ENCODE results near the gene MALRD1.

Gene MALRD1

DNA sequence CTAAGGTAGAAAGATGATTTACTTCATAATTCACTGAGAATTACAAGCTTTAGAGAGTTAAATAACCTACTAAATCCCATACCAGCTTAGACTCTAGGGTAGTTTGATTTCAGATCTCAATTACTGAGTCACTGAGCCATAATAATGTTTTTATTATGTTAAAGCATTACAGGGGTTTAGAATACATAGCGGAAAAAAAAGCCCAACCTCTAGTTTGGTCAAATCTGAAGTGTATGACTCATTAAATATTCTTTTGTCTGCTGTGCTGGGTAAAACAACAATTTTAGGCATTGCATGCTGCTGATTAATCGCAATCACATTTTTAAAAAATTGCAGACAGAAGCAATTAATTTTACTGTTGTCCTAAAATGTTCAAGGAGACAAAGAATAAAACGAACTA lies 48.5 kb downstream of the MALRD1 start:
- no peak overlapping the region for H3K4me3 ChIP-seq (ENCODE audit: low read depth, low read length)
- TF ChIP-seq, protein P1, sequence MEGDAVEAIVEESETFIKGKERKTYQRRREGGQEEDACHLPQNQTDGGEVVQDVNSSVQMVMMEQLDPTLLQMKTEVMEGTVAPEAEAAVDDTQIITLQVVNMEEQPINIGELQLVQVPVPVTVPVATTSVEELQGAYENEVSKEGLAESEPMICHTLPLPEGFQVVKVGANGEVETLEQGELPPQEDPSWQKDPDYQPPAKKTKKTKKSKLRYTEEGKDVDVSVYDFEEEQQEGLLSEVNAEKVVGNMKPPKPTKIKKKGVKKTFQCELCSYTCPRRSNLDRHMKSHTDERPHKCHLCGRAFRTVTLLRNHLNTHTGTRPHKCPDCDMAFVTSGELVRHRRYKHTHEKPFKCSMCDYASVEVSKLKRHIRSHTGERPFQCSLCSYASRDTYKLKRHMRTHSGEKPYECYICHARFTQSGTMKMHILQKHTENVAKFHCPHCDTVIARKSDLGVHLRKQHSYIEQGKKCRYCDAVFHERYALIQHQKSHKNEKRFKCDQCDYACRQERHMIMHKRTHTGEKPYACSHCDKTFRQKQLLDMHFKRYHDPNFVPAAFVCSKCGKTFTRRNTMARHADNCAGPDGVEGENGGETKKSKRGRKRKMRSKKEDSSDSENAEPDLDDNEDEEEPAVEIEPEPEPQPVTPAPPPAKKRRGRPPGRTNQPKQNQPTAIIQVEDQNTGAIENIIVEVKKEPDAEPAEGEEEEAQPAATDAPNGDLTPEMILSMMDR (IDR thresholded peaks at IDR 0.05; ENCODE audit: borderline replicate concordance, insufficient read depth, low read depth, low read length) = no peak

DNA sequence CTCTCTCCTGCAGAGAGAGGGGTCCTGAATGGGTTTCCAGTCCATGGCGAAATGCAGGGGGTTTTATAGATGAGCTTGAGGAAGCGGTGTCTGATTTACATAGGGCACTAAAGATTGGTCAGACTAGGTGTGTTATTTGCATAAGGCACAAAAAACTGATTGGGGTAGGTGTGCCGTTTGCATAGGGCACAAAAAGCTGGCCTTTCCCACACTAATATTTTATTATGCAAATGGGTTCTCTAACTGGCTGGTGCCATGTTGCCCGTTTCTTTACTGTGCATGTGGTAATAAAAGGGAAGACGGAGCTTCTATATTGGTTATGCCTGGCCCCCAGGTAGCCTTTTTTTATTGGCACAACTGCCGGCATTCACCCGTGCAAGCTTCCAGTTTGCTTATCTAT lies 50.2 kb downstream of the MALRD1 start:
- TF ChIP-seq, protein P1 (IDR thresholded peaks at IDR 0.05; ENCODE audit: borderline replicate concordance, insufficient read depth, low read depth, low read length) = no peak
- H3K4me3 ChIP-seq (ENCODE audit: low read depth, low read length) = no peak overlapping the region

DNA sequence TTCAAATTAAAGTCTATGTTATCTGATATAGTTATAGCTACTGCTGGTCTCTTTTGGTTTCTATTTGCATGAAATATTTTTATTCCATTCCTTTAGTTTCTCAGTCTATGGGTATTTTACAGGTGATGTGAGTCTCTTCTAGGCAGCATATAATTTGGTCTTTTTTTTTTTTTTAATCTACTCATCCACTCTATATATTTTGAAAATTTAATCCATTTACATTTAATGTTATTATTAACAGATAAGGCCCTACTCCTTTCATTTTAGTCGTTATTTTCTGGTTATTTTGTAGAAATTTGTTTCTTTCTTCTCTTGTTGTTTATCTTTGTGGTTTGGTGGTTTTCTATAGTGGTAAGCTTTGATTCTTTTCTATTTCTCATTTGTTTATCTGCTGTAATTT lies 58.8 kb downstream of the MALRD1 start:
- TF ChIP-seq, protein P1 (IDR thresholded peaks at IDR 0.05; ENCODE audit: borderline replicate concordance, insufficient read depth, low read depth, low read length) = no peak

DNA sequence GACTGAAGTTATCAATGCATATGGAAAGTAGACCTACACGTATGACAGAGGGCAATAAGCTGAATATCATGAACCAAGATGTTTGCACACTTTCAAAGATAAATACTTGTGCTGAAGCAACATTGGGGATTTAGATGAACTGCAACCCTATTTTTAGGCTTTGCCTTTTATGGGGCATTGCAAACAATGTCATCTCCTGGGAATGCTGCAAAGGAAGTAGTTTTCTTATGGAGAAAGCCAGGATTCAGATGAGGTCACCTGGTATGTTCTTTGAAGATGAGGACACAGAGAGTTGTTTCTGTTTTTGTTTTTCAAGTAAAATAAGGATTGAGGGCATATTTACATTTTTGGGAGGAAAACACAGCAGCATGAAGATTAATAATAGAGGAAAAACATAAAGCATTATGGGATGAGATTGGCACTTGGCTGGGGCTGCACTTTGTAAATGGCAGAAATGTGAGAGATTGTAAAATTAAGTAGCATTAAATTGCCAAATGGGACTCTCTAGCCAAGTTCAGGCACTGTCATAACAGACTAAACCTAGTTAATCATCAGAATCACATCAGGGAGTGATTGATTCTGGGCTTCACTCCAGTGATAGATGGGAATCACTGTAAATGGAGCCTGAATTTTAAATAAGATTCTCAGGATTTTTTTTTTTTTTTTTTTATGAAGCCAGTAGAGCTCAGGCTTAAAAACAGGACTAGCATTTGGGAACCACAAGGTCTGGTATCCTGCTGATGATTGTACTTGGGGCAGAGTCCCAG lies 63.1 kb downstream of the MALRD1 start:
- H3K4me3 ChIP-seq (ENCODE audit: low read depth, low read length) = no peak overlapping the region
- TF ChIP-seq, protein P1 (IDR thresholded peaks at IDR 0.05; ENCODE audit: borderline replicate concordance, insufficient read depth, low read depth, low read length) = no peak

More for the DNA sequence above, 58.8 kb downstream of the MALRD1 start:
- H3K4me3 ChIP-seq (ENCODE audit: low read depth, low read length) = no peak overlapping the region

DNA sequence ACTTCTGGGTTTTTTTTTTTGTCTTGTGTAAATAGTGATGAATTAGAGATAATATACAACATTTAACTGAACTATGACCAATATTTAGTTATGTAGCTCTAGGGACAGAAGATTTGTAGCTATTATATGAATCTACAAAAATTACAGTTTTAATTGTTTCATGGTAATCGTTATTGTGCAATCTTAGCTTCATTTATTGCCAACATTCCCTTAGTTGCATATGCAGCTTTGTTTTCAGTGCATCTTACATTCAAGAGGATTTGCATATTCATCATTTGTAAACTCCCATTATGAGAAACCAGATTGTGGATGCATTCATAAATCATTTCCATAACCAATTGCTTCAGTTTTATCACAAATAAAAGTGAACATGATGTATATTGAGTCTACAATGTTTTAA lies 68.8 kb downstream of the MALRD1 start:
- TF ChIP-seq, protein P1 (IDR thresholded peaks at IDR 0.05; ENCODE audit: borderline replicate concordance, insufficient read depth, low read depth, low read length) = no peak
- H3K4me3 ChIP-seq (ENCODE audit: low read depth, low read length) = no peak overlapping the region

DNA sequence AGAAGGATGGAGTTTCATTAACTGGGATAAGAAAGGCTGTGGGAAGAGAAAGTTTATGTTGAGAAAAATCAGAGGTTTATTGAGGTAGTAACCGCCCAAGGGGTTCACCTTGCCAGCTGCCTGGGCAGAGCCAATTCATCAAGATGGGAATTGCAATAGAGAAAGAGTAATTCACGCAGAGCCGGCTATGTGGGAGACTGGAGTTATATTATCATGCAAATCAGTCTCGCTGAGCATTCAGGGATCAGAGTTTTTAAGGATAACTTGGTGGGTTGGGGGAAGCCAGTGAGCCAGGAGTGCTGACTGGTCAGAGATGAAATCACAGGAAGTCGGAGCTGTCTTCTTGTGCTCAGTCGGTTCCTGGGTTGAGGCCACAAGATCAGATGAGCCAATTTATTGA lies 70.6 kb downstream of the MALRD1 start:
- TF ChIP-seq, protein P1 (IDR thresholded peaks at IDR 0.05; ENCODE audit: borderline replicate concordance, insufficient read depth, low read depth, low read length) = no peak
- H3K4me3 ChIP-seq (ENCODE audit: low read depth, low read length) = no peak overlapping the region

DNA sequence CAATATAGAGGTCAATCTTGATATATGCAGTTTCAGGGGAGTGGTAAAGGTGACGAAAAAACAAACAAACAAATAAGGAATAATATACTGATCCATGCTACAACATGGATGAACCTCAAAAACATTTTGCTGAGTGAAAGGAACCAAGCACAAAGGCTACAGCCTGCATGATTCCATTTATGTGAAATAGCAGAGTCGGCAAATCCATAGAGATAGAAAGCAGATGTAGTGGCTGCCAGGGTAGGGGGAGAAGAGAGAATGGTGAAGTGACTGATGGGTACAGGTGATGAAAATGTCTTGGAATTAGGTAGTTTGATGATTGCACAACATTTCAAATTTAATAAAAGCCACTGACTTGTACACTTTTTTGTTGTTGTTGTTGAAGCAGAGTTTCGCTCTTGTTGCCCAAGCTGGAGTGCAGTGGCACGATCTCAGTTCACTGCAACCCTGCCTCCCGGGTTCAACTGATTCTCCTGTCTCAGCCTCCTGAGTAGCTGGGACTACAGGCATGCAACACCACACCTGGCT lies 71.8 kb downstream of the MALRD1 start:
- TF ChIP-seq, protein P1 (IDR thresholded peaks at IDR 0.05; ENCODE audit: borderline replicate concordance, insufficient read depth, low read depth, low read length) = no peak
- no peak overlapping the region for H3K4me3 ChIP-seq (ENCODE audit: low read depth, low read length)
